ENCODE measurements around the gene ROMO1. TPM values are rescaled to one million over a fixed set of nuclear protein-coding genes. Genes with fewer than 3 reads are reported as not detected.
"Not testable (repeated sequence)": the region's sequence is repeated elsewhere in the genome, so short reads cannot be mapped to it uniquely, and the experiment has no call there.

Gene ROMO1
- total and polyA plus RNA-seq, 2 of the 8 experiments (the other 6 are each of a cell fraction or from before 2014, with no cell fraction given), result 164 to 702 TPM

- 94% methylated on average over 11 of the region's 11 CpGs; no CpG with 5 or more reads in 1 of the 2 experiments for WGBS, 2 experiments (ENCODE audit: extremely low coverage in 1 of 2, insufficient coverage in 1 of 2, insufficient read length in 1 of 2, insufficient replicate concordance in 2 of 2, low coverage in 1 of 2, low lambda C conversion rate in 2 of 2, missing lambda C conversion rate in 1 of 2)
- TF ChIP-seq POLR2AphosphoS5 (IDR thresholded peaks at IDR 0.05; ENCODE audit: low read depth, low read length), result 0 out of 2 replicates have a peak, but pooled peaks have one; percentile 42
- H2AFZ ChIP-seq (ENCODE audit: low read length); H2BK12ac ChIP-seq (ENCODE audit: low read depth, low read length); H2BK5ac ChIP-seq (ENCODE audit: low read depth, low read length); H3K27me3 ChIP-seq (replicated peaks in 1 of 4; ENCODE audit: control insufficient read depth in 3 of 4, extremely low read depth in 1 of 4, insufficient read depth in 3 of 4, low read length in 3 of 4); H3K23ac ChIP-seq (ENCODE audit: insufficient read length); H3K79me1 ChIP-seq (ENCODE audit: low read depth, low read length); H3K23me2 ChIP-seq (ENCODE audit: low read depth, low read length); H3K18ac ChIP-seq (ENCODE audit: extremely low read depth, low read length); H4K20me1 ChIP-seq (replicated peaks in 1 of 2; ENCODE audit: control insufficient read depth in 1 of 2, insufficient read depth in 2 of 2, low read length in 2 of 2); CTCF ChIA-PET (ENCODE audit: partially characterized antibody); H3K4me1 ChIP-seq (replicated peaks in 1 of 4; ENCODE audit: control insufficient read depth in 3 of 4, insufficient read depth in 4 of 4, low read length in 3 of 4); H3K9ac ChIP-seq (replicated peaks in 1 of 4; ENCODE audit: extremely low read depth in 1 of 4, low read depth in 3 of 4, low read length in 3 of 4); H3K4ac ChIP-seq (replicated peaks; ENCODE audit: insufficient read length, low read depth, low read length); H4K91ac ChIP-seq (replicated peaks; ENCODE audit: insufficient read length, low read length); H3K4me3 ChIP-seq (ENCODE audit: extremely low read depth in 1 of 4, insufficient read depth in 2 of 4, low read depth in 3 of 4, low read length in 4 of 4); H4K5ac ChIP-seq (ENCODE audit: insufficient read length, low read depth, low read length); H2BK15ac ChIP-seq (ENCODE audit: low read length); H4K8ac ChIP-seq (ENCODE audit: extremely low read depth, insufficient read depth, low read length); H2AK5ac ChIP-seq (ENCODE audit: low read depth, low read length); FAIRE-seq; H2BK20ac ChIP-seq (ENCODE audit: low read length); H3K27ac ChIP-seq (ENCODE audit: low read depth, low read length); H3K56ac ChIP-seq (replicated peaks; ENCODE audit: insufficient read length, low read depth, low read length); H3K9me3 ChIP-seq (ENCODE audit: insufficient read depth in 2 of 2, low read depth in 1 of 2, low read length in 1 of 2); H2BK120ac ChIP-seq (replicated peaks; ENCODE audit: low read depth, low read length); H3K4me2 ChIP-seq (ENCODE audit: insufficient read depth in 1 of 2, low read depth in 2 of 2, low read length in 2 of 2); H3K14ac ChIP-seq (ENCODE audit: insufficient read length): not testable (repeated sequence)
- H3K36me3 ChIP-seq (ENCODE audit: control insufficient read depth in 2 of 4, insufficient read depth in 4 of 4, low read length in 3 of 4), result peaks cover 18 to 90% (median 61%) of the 10 kb centered on the region in 4 experiments
- POLR2A ChIA-PET (ENCODE audit: partially characterized antibody), result interaction anchor here (1.4 to 40.1 kb wide), 2 partner anchors 10 to 24 kb away, joined by 3 to 2341 read pairs; partner anchors contain the start of gene RBM39
- DNase-seq (ENCODE audit: low read depth in 1 of 2, low spot score in 2 of 2), result peak in 1 of 2 experiments; percentile 41
- peaks cover 0 to 16% of the 10 kb centered on the region in 2 experiments; a peak in 2 of 4 replicates for H3K79me2 ChIP-seq (ENCODE audit: control insufficient read depth in 1 of 2, insufficient read depth in 2 of 2, low read length in 2 of 2)
These were observed 6.7 kb downstream of the ROMO1 start for GRCh38 chr20:35705894-35706293.
